Measurements from ENCODE around the gene C1QTNF12.

Gene C1QTNF12

DNA sequence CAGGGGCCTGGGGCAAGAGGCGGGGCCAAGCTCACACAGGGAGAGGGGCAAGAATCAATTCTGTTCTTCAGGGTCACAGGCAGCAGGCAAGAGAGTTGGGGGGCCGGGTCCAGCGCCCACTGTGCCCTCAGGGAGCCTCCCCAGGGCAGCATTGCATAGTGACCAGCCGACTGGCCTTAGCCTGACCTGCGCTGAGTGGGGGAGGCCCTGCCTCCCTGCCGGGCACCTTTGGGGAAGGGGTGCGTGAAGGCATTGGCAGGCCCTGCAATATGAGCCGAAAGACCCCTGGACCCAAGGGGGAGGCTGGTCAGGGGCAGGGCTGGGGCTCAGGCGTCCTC is 45.9 kb upstream of the C1QTNF12 start:
- TF ChIP-seq, protein P1, sequence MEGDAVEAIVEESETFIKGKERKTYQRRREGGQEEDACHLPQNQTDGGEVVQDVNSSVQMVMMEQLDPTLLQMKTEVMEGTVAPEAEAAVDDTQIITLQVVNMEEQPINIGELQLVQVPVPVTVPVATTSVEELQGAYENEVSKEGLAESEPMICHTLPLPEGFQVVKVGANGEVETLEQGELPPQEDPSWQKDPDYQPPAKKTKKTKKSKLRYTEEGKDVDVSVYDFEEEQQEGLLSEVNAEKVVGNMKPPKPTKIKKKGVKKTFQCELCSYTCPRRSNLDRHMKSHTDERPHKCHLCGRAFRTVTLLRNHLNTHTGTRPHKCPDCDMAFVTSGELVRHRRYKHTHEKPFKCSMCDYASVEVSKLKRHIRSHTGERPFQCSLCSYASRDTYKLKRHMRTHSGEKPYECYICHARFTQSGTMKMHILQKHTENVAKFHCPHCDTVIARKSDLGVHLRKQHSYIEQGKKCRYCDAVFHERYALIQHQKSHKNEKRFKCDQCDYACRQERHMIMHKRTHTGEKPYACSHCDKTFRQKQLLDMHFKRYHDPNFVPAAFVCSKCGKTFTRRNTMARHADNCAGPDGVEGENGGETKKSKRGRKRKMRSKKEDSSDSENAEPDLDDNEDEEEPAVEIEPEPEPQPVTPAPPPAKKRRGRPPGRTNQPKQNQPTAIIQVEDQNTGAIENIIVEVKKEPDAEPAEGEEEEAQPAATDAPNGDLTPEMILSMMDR (IDR thresholded peaks at IDR 0.05; ENCODE audit: extremely low read depth, insufficient read depth, missing control alignments) = no peak

DNA sequence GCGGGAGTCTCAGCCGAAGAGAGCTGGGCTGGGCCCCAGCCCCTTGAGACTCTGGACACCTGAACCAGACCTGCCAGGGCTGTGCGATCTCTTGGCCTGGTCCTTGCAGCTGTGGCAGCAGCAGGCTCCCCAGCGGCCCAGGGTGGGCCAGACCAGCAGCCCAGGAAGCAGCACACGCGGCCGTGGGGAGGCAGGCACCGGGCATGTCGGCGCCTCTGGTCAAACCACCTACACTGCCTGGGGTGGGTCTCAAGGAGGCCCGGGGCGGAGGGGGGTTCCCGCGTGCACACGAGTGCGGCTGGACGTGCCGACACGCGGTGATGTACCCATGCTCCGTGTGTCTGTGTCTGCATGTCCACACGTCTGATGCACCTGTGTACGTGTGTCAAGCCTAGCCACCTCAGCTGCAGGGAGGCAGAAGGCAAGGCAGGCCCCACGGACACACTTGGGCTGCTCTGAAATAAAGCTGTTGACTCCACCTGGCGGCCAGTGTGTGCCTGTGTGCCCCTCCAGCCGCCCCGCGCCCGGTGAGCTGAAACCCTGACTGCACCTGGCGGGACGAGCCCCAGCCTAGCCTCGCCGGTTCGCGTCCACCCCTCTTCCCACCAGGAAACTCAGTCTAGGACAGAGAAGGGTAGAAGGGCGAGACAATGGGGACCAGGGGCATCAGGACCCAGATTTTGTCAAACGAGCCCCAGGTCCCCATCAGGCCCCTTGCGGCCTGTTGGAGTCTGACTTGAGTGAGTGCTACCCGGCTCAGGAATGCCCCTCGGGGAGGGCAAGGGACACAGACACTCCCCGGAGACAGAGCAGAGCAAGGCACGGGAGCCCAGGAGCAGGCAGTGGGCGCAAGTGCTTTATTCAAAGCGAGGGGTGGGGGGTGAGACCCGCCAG is 45.3 kb upstream of the C1QTNF12 start:
- in situ Hi-C loops (cut with MboI; ENCODE audit: low pct_unique_long_range_greater_than_20kb, low sequenced_read_pairs, unreplicated experiment) = no loop called here
- peak; percentile 89 for DNase-seq (ENCODE audit: low spot score)
- TF ChIP-seq, protein P1 (IDR thresholded peaks at IDR 0.05; ENCODE audit: extremely low read depth, insufficient read depth, missing control alignments) = peak; percentile 85

More for the DNA sequence above, 45.9 kb upstream of the C1QTNF12 start:
- in situ Hi-C loops (cut with MboI; ENCODE audit: low pct_unique_long_range_greater_than_20kb, low sequenced_read_pairs, unreplicated experiment) = no loop called here
- peak; percentile 38 for DNase-seq (ENCODE audit: low spot score)

DNA sequence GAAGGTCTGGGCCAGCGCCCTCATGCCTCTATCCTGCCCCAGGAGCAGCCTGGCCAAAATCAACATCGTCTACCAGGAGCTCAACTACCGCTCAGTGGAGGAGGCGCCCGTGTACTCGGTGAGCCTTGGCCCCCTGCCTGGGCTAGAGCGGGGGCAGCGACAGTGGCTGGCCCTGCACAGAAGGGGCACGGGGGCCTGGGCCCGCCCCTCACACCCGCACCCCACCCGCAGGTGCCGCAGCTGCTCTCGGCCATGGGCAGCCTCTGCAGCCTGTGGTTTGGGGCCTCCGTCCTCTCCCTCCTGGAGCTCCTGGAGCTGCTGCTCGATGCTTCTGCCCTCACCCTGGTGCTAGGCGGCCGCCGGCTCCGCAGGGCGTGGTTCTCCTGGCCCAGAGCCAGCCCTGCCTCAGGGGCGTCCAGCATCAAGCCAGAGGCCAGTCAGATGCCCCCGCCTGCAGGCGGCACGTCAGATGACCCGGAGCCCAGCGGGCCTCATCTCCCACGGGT is 44.6 kb upstream of the C1QTNF12 start:
- in situ Hi-C loops (cut with MboI; ENCODE audit: low pct_unique_long_range_greater_than_20kb, low sequenced_read_pairs, unreplicated experiment) = no loop called here
- no peak for DNase-seq (ENCODE audit: low spot score)
- TF ChIP-seq, protein P1 (IDR thresholded peaks at IDR 0.05; ENCODE audit: extremely low read depth, insufficient read depth, missing control alignments) = no peak

DNA sequence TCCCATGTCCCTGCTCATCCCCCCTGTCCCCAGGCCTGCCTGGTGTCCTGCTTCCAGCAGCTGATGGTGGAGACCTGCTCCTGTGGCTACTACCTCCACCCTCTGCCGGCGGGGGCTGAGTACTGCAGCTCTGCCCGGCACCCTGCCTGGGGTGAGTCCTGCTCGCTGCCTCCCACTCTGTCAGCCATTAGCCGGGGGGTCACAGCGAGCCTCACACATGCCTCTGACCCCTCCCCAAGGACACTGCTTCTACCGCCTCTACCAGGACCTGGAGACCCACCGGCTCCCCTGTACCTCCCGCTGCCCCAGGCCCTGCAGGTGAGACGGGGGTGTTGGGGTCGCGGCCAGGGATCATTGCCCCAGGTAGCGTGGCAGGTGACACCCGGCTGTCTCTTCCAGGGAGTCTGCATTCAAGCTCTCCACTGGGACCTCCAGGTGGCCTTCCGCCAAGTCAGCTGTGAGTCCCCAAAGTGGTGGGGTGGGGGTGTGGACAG is 43.8 kb upstream of the C1QTNF12 start:
- in situ Hi-C loops (cut with MboI; ENCODE audit: low pct_unique_long_range_greater_than_20kb, low sequenced_read_pairs, unreplicated experiment) = no loop called here
- peak; percentile 76 for DNase-seq (ENCODE audit: low spot score)
- TF ChIP-seq, protein P1 (IDR thresholded peaks at IDR 0.05; ENCODE audit: extremely low read depth, insufficient read depth, missing control alignments) = peak; percentile 53

DNA sequence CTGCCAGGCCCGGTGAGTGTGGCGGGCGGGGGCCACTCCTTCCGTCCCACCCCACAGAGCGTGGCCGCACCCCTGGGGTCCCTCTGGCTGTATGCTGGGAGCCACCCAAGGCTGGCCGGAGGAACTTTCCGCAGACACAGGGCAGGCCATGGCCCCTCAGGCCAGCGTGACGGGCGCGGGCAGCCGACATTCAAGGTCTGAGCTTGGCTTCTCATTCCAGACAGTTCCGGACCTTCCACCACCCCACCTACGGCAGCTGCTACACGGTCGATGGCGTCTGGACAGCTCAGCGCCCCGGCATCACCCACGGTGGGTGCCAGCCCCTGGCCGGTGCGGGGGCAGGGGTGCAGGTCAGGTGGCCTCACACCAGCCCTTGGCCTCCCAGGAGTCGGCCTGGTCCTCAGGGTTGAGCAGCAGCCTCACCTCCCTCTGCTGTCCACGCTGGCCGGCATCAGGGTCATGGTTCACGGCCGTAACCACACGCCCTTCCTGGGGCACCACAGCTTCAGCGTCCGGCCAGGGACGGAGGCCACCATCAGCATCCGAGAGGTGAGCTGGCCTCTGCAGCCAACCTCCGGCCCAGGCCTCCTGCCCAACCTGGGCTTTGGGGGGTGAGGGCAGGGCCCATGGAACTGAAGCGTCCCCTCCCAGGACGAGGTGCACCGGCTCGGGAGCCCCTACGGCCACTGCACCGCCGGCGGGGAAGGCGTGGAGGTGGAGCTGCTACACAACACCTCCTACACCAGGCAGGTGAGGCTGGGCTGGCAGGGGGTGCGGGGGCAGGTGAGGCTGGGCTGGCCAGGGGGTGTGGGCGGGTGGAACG is 41.0 kb upstream of the C1QTNF12 start:
- TF ChIP-seq, protein P1 (IDR thresholded peaks at IDR 0.05; ENCODE audit: extremely low read depth, insufficient read depth, missing control alignments) = no peak
- in situ Hi-C loops (cut with MboI; ENCODE audit: low pct_unique_long_range_greater_than_20kb, low sequenced_read_pairs, unreplicated experiment) = no loop called here
- DNase-seq (ENCODE audit: low spot score) = no peak

Measured in GM13977 (cell line).